ENCODE data around the gene WNT11.
A peak's percentile ranks its signal among the peaks of the same experiment; 100 is the strongest.

The WNT11 gene

GRCh38 chr11:76243193-76243956 is 37.1 kb upstream of the WNT11 start:
- ATAC-seq = peak; percentile 30; the same call in 2 of the 3 replicates
- TF ChIP-seq ZFP3 (CRISPR knock-in tag; IDR thresholded peaks at IDR 0.05) (no peak), TOX (CRISPR knock-in tag; IDR thresholded peaks at IDR 0.05; ENCODE audit: borderline replicate concordance) (no peak), TSHZ2 (CRISPR knock-in tag; IDR thresholded peaks at IDR 0.05) (no peak), CSDC2 (CRISPR knock-in tag; IDR thresholded peaks at IDR 0.05) (no peak), ISL1 (CRISPR knock-in tag; IDR thresholded peaks at IDR 0.05) (no peak), ZNF565 (CRISPR knock-in tag; conservative IDR thresholded peaks at IDR 0.05; ENCODE audit: low read depth) (no peak), OSR1 (CRISPR knock-in tag; IDR thresholded peaks at IDR 0.05) (no peak), GLIS3 (CRISPR knock-in tag; IDR thresholded peaks at IDR 0.05) (no peak), ZFP30 (CRISPR knock-in tag; IDR thresholded peaks at IDR 0.05) (no peak), TCF4 (CRISPR knock-in tag; IDR thresholded peaks at IDR 0.05; ENCODE audit: borderline replicate concordance) (no peak), BACH2 (CRISPR knock-in tag; IDR thresholded peaks at IDR 0.05; ENCODE audit: borderline replicate concordance) (no peak), POU6F1 (CRISPR knock-in tag; IDR thresholded peaks at IDR 0.05; ENCODE audit: borderline replicate concordance, low read depth) (no peak), SNAI2 (CRISPR knock-in tag; IDR thresholded peaks at IDR 0.05) (no peak), CREB5 (CRISPR knock-in tag; IDR thresholded peaks at IDR 0.05; ENCODE audit: low read depth) (no peak), ARNTL (CRISPR knock-in tag; IDR thresholded peaks at IDR 0.05; ENCODE audit: borderline replicate concordance, low read depth) (no peak), ZNF70 (CRISPR knock-in tag; IDR thresholded peaks at IDR 0.05) (no peak)
- TF ChIP-seq, protein P1, sequence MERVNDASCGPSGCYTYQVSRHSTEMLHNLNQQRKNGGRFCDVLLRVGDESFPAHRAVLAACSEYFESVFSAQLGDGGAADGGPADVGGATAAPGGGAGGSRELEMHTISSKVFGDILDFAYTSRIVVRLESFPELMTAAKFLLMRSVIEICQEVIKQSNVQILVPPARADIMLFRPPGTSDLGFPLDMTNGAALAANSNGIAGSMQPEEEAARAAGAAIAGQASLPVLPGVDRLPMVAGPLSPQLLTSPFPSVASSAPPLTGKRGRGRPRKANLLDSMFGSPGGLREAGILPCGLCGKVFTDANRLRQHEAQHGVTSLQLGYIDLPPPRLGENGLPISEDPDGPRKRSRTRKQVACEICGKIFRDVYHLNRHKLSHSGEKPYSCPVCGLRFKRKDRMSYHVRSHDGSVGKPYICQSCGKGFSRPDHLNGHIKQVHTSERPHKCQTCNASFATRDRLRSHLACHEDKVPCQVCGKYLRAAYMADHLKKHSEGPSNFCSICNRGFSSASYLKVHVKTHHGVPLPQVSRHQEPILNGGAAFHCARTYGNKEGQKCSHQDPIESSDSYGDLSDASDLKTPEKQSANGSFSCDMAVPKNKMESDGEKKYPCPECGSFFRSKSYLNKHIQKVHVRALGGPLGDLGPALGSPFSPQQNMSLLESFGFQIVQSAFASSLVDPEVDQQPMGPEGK (CRISPR knock-in tag; IDR thresholded peaks at IDR 0.05; ENCODE audit: borderline replicate concordance) = no peak

DNA sequence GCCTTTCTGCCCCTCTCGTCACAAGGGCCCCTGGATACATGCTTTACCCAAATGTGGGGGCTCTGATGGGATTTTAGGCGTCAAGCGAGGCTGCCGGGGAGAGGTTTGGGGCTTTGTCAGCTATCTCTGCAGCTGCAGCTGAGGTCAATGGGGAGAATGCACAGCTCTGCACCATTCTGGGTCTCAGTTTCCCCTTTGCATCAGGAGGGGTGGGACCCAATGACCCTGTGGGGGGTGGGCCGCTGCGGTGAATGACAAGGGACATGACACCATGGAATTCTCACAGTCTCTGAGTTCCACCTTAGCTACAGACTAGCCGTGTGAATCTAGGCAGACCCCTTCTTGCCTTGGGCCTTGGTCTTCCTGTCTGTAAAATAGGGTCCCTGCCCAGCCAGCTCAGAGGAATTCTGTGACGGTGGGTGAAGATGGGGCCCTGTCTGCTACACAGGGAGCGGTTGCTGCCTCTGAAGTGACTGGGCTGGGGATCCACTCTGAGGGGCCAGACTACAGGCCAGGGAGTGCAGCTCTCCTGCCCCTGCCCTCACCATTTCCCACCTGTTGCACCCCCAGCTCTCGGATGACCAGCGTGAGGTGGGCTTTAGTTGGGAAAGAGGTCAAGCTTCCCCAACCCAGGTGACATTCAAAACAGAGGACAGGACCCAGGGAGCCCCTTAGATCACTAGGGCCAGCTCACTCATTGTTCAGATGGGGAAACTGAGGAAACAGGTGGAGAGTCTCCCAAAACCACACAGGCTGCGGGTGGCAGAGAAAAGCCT is 35.9 kb upstream of the WNT11 start:
- no peak for TF ChIP-seq SNAI2 (CRISPR knock-in tag; IDR thresholded peaks at IDR 0.05)
- no peak for TF ChIP-seq ZNF70 (CRISPR knock-in tag; IDR thresholded peaks at IDR 0.05)
- TF ChIP-seq, protein P1 (CRISPR knock-in tag; IDR thresholded peaks at IDR 0.05; ENCODE audit: borderline replicate concordance) = no peak
- no peak for TF ChIP-seq TOX (CRISPR knock-in tag; IDR thresholded peaks at IDR 0.05; ENCODE audit: borderline replicate concordance)
- no peak for TF ChIP-seq ZNF8 (CRISPR knock-in tag; IDR thresholded peaks at IDR 0.05)
- TF ChIP-seq, protein P2, sequence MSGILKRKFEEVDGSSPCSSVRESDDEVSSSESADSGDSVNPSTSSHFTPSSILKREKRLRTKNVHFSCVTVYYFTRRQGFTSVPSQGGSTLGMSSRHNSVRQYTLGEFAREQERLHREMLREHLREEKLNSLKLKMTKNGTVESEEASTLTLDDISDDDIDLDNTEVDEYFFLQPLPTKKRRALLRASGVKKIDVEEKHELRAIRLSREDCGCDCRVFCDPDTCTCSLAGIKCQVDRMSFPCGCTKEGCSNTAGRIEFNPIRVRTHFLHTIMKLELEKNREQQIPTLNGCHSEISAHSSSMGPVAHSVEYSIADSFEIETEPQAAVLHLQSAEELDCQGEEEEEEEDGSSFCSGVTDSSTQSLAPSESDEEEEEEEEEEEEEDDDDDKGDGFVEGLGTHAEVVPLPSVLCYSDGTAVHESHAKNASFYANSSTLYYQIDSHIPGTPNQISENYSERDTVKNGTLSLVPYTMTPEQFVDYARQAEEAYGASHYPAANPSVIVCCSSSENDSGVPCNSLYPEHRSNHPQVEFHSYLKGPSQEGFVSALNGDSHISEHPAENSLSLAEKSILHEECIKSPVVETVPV (CRISPR knock-in tag; IDR thresholded peaks at IDR 0.05) = no peak
- TF ChIP-seq GLIS3 (CRISPR knock-in tag; IDR thresholded peaks at IDR 0.05) = no peak
- no peak for TF ChIP-seq POU6F1 (CRISPR knock-in tag; IDR thresholded peaks at IDR 0.05; ENCODE audit: borderline replicate concordance, low read depth)
- TF ChIP-seq CREB5 (CRISPR knock-in tag; IDR thresholded peaks at IDR 0.05; ENCODE audit: low read depth) = no peak
- no peak for TF ChIP-seq OSR1 (CRISPR knock-in tag; IDR thresholded peaks at IDR 0.05)
- no peak for TF ChIP-seq PPARA (CRISPR knock-in tag; IDR thresholded peaks at IDR 0.05; ENCODE audit: borderline replicate concordance)
- TF ChIP-seq CSDC2 (CRISPR knock-in tag; IDR thresholded peaks at IDR 0.05) = no peak
- TF ChIP-seq ZFP3 (CRISPR knock-in tag; IDR thresholded peaks at IDR 0.05) = no peak
- TF ChIP-seq BACH2 (CRISPR knock-in tag; IDR thresholded peaks at IDR 0.05; ENCODE audit: borderline replicate concordance) = no peak
- no peak for TF ChIP-seq ISL1 (CRISPR knock-in tag; IDR thresholded peaks at IDR 0.05)
- no peak for TF ChIP-seq RARB (CRISPR knock-in tag; IDR thresholded peaks at IDR 0.05)
- TF ChIP-seq ARNTL (CRISPR knock-in tag; IDR thresholded peaks at IDR 0.05; ENCODE audit: borderline replicate concordance, low read depth) = no peak
- no peak for ATAC-seq

Measured in SK-N-SH treated with all-trans-retinoic acid at 6 μM for 48 hours (cell line).